IPS DF 4.7 (cell line): Measurements from ENCODE around the gene BRD3OS.

Experiments used
- DNase-seq: peaks from one replicate; pipeline ENCODE4 v3.0.0-alpha.2; 2013; ENCODE audit warnings: low spot score; ENCODE audit errors: extremely low read depth

BRD3OS gene

GRCh38 chr9:134033516-134034214 is 8.4 kb downstream of the BRD3OS start:
- DNase-seq, result no peak

GRCh38 chr9:134034215-134035040 is 9.1 kb downstream of the BRD3OS start:
- DNase-seq, result no peak

GRCh38 chr9:134035041-134036039 is 10.1 kb downstream of the BRD3OS start:
- no peak for DNase-seq

- DNase-seq, result no peak
These were observed 10.8 kb downstream of the BRD3OS start for GRCh38 chr9:134036130-134036529.

- no peak for DNase-seq
These were observed 12.4 kb downstream of the BRD3OS start for GRCh38 chr9:134037641-134038040.

- no peak for DNase-seq
These were observed 14.3 kb downstream of the BRD3OS start for GRCh38 chr9:134039386-134040175.

GRCh38 chr9:134040176-134040565 is 14.9 kb downstream of the BRD3OS start:
- no peak for DNase-seq

- DNase-seq, result no peak
These were observed 15.7 kb downstream of the BRD3OS start for GRCh38 chr9:134040781-134041648.

- DNase-seq, result no peak
These were observed 16.3 kb downstream of the BRD3OS start for GRCh38 chr9:134041649-134041962.

- DNase-seq, result no peak
These were observed 18.3 kb downstream of the BRD3OS start for GRCh38 chr9:134043531-134043988.

GRCh38 chr9:134044944-134045343 is 19.7 kb downstream of the BRD3OS start:
- no peak for DNase-seq

GRCh38 chr9:134045841-134046544 is 20.7 kb downstream of the BRD3OS start:
- no peak for DNase-seq

GRCh38 chr9:134046894-134047681 is 21.8 kb downstream of the BRD3OS start:
- no peak for DNase-seq

GRCh38 chr9:134047868-134048581 is 22.7 kb downstream of the BRD3OS start:
- no peak for DNase-seq

GRCh38 chr9:134048582-134048968 is 23.3 kb downstream of the BRD3OS start:
- DNase-seq, result no peak

- DNase-seq, result no peak
These were observed 24.0 kb downstream of the BRD3OS start for GRCh38 chr9:134049236-134049635.

GRCh38 chr9:134049772-134050588 is 24.7 kb downstream of the BRD3OS start:
- DNase-seq, result no peak
